HEK293 (cell line): ENCODE results near the gene NKD2.

Experiments used
- CTCF ChIP-seq: fragments of 450-650 bp; formaldehyde crosslinking; IDR thresholded peaks from 2 replicates; pipeline ENCODE4 v1.5.1; 2016; ENCODE audit warnings: missing biosample characterization, missing genetic modification characterization
- KLF1 ChIP-seq: fragments of 450-650 bp; formaldehyde crosslinking; IDR thresholded peaks from 2 replicates; pipeline ENCODE4 v1.5.1; 2016; ENCODE audit warnings: missing biosample characterization, missing genetic modification characterization
- MZF1 ChIP-seq: fragments of 450-650 bp; formaldehyde crosslinking; IDR thresholded peaks from 2 replicates; pipeline ENCODE4 v1.5.1; 2017; ENCODE audit warnings: missing biosample characterization, missing genetic modification characterization, borderline replicate concordance
- PRDM10 ChIP-seq: fragments of 450-650 bp; formaldehyde crosslinking; IDR thresholded peaks from 2 replicates; pipeline ENCODE4 v1.5.1; 2016; ENCODE audit warnings: missing biosample characterization, missing genetic modification characterization
- REST ChIP-seq: fragments of 450-650 bp; formaldehyde crosslinking; IDR thresholded peaks from 2 replicates; pipeline ENCODE4 v1.5.1; 2016; ENCODE audit warnings: missing biosample characterization, missing genetic modification characterization
- SETDB1 ChIP-seq: IDR thresholded peaks from one replicate; pipeline ENCODE4 v1.6.1; 2017; ENCODE audit warnings: mild to moderate bottlenecking, low read length, moderate library complexity, mixed read lengths; ENCODE audit not compliant: insufficient read length
- SP2 ChIP-seq: fragments of 450-650 bp; formaldehyde crosslinking; IDR thresholded peaks from 2 replicates; pipeline ENCODE4 v1.5.1; 2016; ENCODE audit warnings: missing biosample characterization, missing genetic modification characterization
- SP3 ChIP-seq: fragments of 450-650 bp; formaldehyde crosslinking; IDR thresholded peaks from 2 replicates; pipeline ENCODE4 v1.5.1; 2016; ENCODE audit warnings: missing biosample characterization, missing genetic modification characterization
- ZEB2 ChIP-seq: fragments of 450-650 bp; formaldehyde crosslinking; IDR thresholded peaks from 2 replicates; pipeline ENCODE4 v1.5.1; 2016; ENCODE audit warnings: missing biosample characterization, missing genetic modification characterization
- ZNF146 ChIP-seq: fragments of 450-650 bp; formaldehyde crosslinking; IDR thresholded peaks from 2 replicates; pipeline ENCODE4 v1.5.1; 2016; ENCODE audit warnings: missing biosample characterization, missing genetic modification characterization
- ZNF24 ChIP-seq: fragments of 450-650 bp; formaldehyde crosslinking; IDR thresholded peaks from 2 replicates; pipeline ENCODE4 v1.5.1; 2016; ENCODE audit warnings: missing biosample characterization, missing genetic modification characterization
- ZNF324 ChIP-seq: fragments of 450-650 bp; formaldehyde crosslinking; IDR thresholded peaks from 2 replicates; pipeline ENCODE4 v1.5.1; 2016; ENCODE audit warnings: missing biosample characterization, missing genetic modification characterization
- ZNF416 ChIP-seq: fragments of 450-650 bp; formaldehyde crosslinking; IDR thresholded peaks from 2 replicates; pipeline ENCODE4 v1.5.1; 2016; ENCODE audit warnings: missing biosample characterization, missing genetic modification characterization
- ZNF624 ChIP-seq: fragments of 450-650 bp; formaldehyde crosslinking; IDR thresholded peaks from 2 replicates; pipeline ENCODE4 v1.5.1; 2017; ENCODE audit warnings: missing biosample characterization, missing genetic modification characterization

- TF ChIP-seq ZNF324 (tag by site-specific recombination) (no peak), SETDB1 (no peak), MZF1 (tag by site-specific recombination) (no peak), ZNF146 (tag by site-specific recombination) (no peak), ZNF416 (tag by site-specific recombination) (no peak), ZNF24 (no peak), CTCF (tag by site-specific recombination) (no peak), REST (tag by site-specific recombination) (no peak), SP3 (tag by site-specific recombination) (no peak), SP2 (tag by site-specific recombination) (no peak), ZEB2 (tag by site-specific recombination) (no peak), KLF1 (no peak), ZNF624 (tag by site-specific recombination) (no peak), PRDM10 (tag by site-specific recombination) (no peak)
Observed at GRCh38 chr5:1030801-1031271, 22.2 kb downstream of the NKD2 start.
